A549 (cell line): ENCODE results near the gene RELL1. TPM values are rescaled to one million over a fixed set of nuclear protein-coding genes. Genes with fewer than 3 reads are reported as not detected.

Experiments
- ATAC-seq, 2 experiments: fragments of 200-7000 bp in 1 of 2; fragments of >200 bp in 1 of 2; cut with Nextera tagmentation in 1 of 2; cut with Tn5 transposase in 1 of 2; 3 replicates each; pipeline versions ENCODE4 v1.8.0 to v1.9.1; 2018 to 2020; ENCODE audit warnings: mild to moderate bottlenecking in 1 of 2, moderate library complexity in 1 of 2
- CTCF ChIA-PET: fragments of 300-600 bp; sonication (Branson Sonifier 250); formaldehyde crosslinking; extraction: SDS; loops from one replicate; lab custom pipeline; 2021; ENCODE audit warnings: antibody characterized with exemption, inconsistent platforms; lab: Yijun Ruan, JAX
- POLR2A ChIA-PET: fragments of 350-600 bp; formaldehyde crosslinking; extraction: SDS; loops from one replicate; lab custom pipeline; 2021; ENCODE audit warnings: antibody characterized with exemption, inconsistent platforms; lab: Yijun Ruan, JAX
- DNase-seq, 2 experiments: peaks; one replicate each; pipeline versions ENCODE4 v3.0.0 to v3.0.0-alpha.2; 2011 to 2016; ENCODE audit warnings: low read depth in 1 of 2, low spot score in 1 of 2
- FAIRE-seq: peaks from 2 replicates; lab custom pipeline; 2011; peaks lifted over from hg19 to GRCh38; lab: Jason Lieb, UNC
- H3K27ac ChIP-seq, 2 experiments: fragments of >200 bp; sonication (Bioruptor Twin); formaldehyde crosslinking; 3 replicates each; pipeline ENCODE4 v1.5.1; 2016 to 2017
- H3K4me1 ChIP-seq: fragments of >200 bp; sonication (Bioruptor Twin); formaldehyde crosslinking; 3 replicates; pipeline ENCODE4 v1.6.1; 2016
- H3K4me2 ChIP-seq: fragments of >200 bp; sonication (Bioruptor Twin); formaldehyde crosslinking; 3 replicates; pipeline ENCODE4 v1.6.1; 2016
- H3K4me3 ChIP-seq: fragments of >200 bp; sonication (Bioruptor Twin); formaldehyde crosslinking; 3 replicates; pipeline ENCODE4 v1.5.1; 2016
- H3K9me3 ChIP-seq: fragments of >200 bp; sonication (Bioruptor Twin); formaldehyde crosslinking; 3 replicates; pipeline ENCODE4 v1.6.1; 2016
- FOSB ChIP-seq: fragments of 250-450 bp; sonication (Bioruptor Pico); IDR thresholded peaks from 2 replicates; pipeline ENCODE4 v1.5.0; 2020; ENCODE audit warnings: mild to moderate bottlenecking, moderate library complexity
- FOSL2 ChIP-seq, 2 experiments: fragments of 450-650 bp in 1 of 2; fragments of >200 bp in 1 of 2; sonication (Bioruptor Twin) in 1 of 2; formaldehyde crosslinking; IDR thresholded peaks; 2 replicates each; pipeline versions ENCODE4 v1.5.0 to v1.6.1; 2016 to 2020; ENCODE audit warnings: mild to moderate bottlenecking in 1 of 2, moderate library complexity in 1 of 2
- KDM1A ChIP-seq: fragments of 200-600 bp; sonication (generic); IDR thresholded peaks from 2 replicates; pipeline ENCODE4 v1.6.1; 2016; ENCODE audit warnings: low read depth, mild to moderate bottlenecking
- RCOR1 ChIP-seq: fragments of 150-350 bp; IDR thresholded peaks from 2 replicates; pipeline ENCODE4 v1.6.1; 2014; ENCODE audit warnings: antibody characterized with exemption, low read length, low read depth
- WGBS: methylation state at CpG from one replicate; pipeline ENCODE4 v1.1.6; 2017; ENCODE audit errors: missing lambda C conversion rate; 5-methylcytosine and 5-hydroxymethylcytosine counted together
- polyA plus RNA-seq, 4 experiments: library from polyadenylated mRNA; depleted of rRNA in 3 of 4; stranded (reverse); fragments of >200 nt; fragmentation: RNase III in 1 of 4; extraction: RNeasy Plus Mini Kit Qiagen cat#74134 plus additional on column Dnase treatment in 1 of 4; gene quantifications; 2 replicates in 3 of 4; 3 replicates in 1 of 4; pipeline ENCODE4 v1.2.3, GENCODE V29; 2011 to 2017
- small RNA-seq, 6 experiments: library from RNA; depleted of rRNA; stranded (forward); fragments of <200 nt; gene quantifications; one replicate each; pipeline ENCODE3, GENCODE V24; 2012
- TF ChIP-seq, protein P1 (sequence below): IDR thresholded peaks from 2 replicates; pipeline ENCODE4 v1.6.1; 2012
- TF ChIP-seq, protein P2 (sequence below): fragments of 250-450 bp; sonication (Bioruptor Pico); IDR thresholded peaks from 2 replicates; pipeline ENCODE4 v1.5.0; 2020; ENCODE audit warnings: low read depth, mild to moderate bottlenecking, moderate library complexity
- TF ChIP-seq, protein P3 (sequence below): fragments of >200 bp; sonication (Bioruptor Twin); formaldehyde crosslinking; IDR thresholded peaks from 2 replicates; pipeline ENCODE4 v1.6.1; 2016

The RELL1 gene
- polyA plus RNA-seq, 2 of the 4 experiments (the other 2 are of a cell fraction): 5.0 to 9.6 TPM

DNA sequence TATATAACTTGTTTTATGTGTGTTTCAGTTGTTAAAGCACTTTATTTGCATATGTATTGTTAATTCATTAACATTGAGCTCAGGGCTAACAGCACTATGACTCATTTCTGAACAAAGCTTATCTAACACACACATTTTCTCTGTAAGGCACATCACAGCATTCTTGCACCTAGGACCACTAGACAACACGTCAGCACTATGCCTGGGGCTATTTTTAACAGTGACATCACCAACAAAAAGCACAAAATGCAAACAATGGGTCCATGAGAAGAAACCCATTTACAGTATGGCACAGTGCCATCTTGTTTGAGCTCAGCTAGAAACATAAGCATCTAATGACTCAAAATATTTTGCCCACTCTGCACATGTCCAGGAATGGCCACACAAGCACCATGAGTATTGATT is 124.4 kb downstream of the RELL1 start:
- H3K27ac ChIP-seq: no peak overlapping the region
- DNase-seq (peak in 1 of 2 experiments; percentile 69), ATAC-seq (peak; percentile 61 to 64; a peak in 4 of 6 replicates)
- peaks cover 13% of the 10 kb centered on the region; the same call in 1 of the 3 replicates for H3K4me1 ChIP-seq
- TF ChIP-seq FOSL2 (IDR thresholded peaks at IDR 0.05) (no peak), FOSL2 (CRISPR knock-in tag; IDR thresholded peaks at IDR 0.05) (peak; percentile 50)
- TF ChIP-seq, protein P1, sequence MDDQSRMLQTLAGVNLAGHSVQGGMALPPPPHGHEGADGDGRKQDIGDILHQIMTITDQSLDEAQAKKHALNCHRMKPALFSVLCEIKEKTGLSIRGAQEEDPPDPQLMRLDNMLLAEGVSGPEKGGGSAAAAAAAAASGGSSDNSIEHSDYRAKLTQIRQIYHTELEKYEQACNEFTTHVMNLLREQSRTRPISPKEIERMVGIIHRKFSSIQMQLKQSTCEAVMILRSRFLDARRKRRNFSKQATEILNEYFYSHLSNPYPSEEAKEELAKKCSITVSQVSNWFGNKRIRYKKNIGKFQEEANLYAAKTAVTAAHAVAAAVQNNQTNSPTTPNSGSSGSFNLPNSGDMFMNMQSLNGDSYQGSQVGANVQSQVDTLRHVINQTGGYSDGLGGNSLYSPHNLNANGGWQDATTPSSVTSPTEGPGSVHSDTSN: no peak
- TF ChIP-seq, all 56 proteins: peak for 1
- H3K4me2 ChIP-seq: peak overlapping the region; percentile 43
- H3K9me3 ChIP-seq: no peaks in the 10 kb centered on the region
- POLR2A ChIA-PET: no interaction called here
- CTCF ChIA-PET: interaction anchor here (0.6 to 1.8 kb wide), 2 partner anchors 8 to 108 kb away, joined by 3 to 6 read pairs; a partner anchor contains a TSS
- 8% methylated on average over 1 of the region's 1 CpG for WGBS
- no peak for FAIRE-seq
- no peak overlapping the region for H3K4me3 ChIP-seq

DNA sequence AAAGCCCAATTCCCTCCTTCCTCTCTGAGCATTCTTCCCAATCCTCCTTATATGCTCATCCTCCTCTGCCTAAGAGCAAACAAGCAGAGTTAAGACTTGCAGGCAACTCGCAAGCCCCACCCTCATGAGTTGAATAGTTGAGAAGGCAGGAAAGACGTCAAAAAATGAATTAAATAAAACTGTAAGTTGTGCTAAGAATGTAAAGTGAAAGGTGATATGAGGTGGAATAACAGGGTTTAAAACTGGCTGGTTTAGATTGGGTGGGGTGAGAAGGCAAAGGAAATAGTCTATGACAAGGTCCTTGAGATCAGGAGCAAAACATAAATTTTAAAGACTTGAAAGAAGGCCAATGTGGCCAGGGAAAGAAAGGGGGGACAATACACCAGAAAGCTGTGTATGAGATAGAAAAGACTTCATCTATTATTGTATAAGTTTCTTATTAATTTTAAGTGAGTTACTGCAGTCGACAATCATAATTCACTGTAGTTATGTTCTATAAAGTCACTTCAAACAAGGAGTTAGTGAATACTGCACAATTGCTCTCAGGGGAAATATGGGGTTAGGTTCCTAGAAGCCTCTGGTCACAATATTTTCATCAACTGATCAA is 124.9 kb downstream of the RELL1 start:
- CTCF ChIA-PET: interaction anchor here (0.6 to 1.8 kb wide), 2 partner anchors 8 to 108 kb away, joined by 3 to 6 read pairs; a partner anchor contains a TSS
- Histone ChIP-seq H3K4me1 (peaks cover 13% of the 10 kb centered on the region; the same call in 1 of the 3 replicates), H3K9me3 (no peaks in the 10 kb centered on the region), H3K4me2 (peak overlapping the region; percentile 43; the same call in 2 of the 3 replicates)
- WGBS: 38% methylated on average over 3 of the region's 3 CpGs
- FAIRE-seq (no peak), ATAC-seq (no peak)
- TF ChIP-seq, protein P1: no peak
- no peak for TF ChIP-seq FOSB
- TF ChIP-seq, protein P2, sequence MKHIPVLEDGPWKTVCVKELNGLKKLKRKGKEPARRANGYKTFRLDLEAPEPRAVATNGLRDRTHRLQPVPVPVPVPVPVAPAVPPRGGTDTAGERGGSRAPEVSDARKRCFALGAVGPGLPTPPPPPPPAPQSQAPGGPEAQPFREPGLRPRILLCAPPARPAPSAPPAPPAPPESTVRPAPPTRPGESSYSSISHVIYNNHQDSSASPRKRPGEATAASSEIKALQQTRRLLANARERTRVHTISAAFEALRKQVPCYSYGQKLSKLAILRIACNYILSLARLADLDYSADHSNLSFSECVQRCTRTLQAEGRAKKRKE (CRISPR knock-in tag): no peak
- TF ChIP-seq KDM1A: no peak
- TF ChIP-seq RCOR1: no peak
- TF ChIP-seq, protein P3, sequence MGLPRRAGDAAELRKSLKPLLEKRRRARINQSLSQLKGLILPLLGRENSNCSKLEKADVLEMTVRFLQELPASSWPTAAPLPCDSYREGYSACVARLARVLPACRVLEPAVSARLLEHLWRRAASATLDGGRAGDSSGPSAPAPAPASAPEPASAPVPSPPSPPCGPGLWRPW: no peak
- TF ChIP-seq, all 56 proteins: peak for 0
- no peak for DNase-seq
- H3K4me3 ChIP-seq: no peak overlapping the region
- POLR2A ChIA-PET: no interaction called here
- no peak overlapping the region for H3K27ac ChIP-seq

Small RNA genes within 50 kb of the gene (small RNA-seq; reads per million reads assigned to genes)
- 0 reads per million in 6 experiments for gene RF00019

Other genes with a start within 250 kb of the RELL1 start
- 13.9 and 17.0 TPM in 2 replicates for gene PGM2, start 140.3 kb upstream of the RELL1 start, polyA plus RNA-seq (2011; rRNA removed)
- gene PGM2, start 140.3 kb upstream of the RELL1 start, polyA plus RNA-seq (2017; fragmentation: RNase III; extraction: RNeasy Plus Mini Kit Qiagen cat#74134 plus additional on column Dnase treatment): 11.0 to 11.6 TPM (median 11.4 TPM) in 3 replicates
- 25.7 and 28.5 TPM in 2 replicates for gene TBC1D1, start 204.7 kb upstream of the RELL1 start, polyA plus RNA-seq (2011; rRNA removed)
- 22.6 to 26.5 TPM (median 24.2 TPM) in 3 replicates for gene TBC1D1, start 204.7 kb upstream of the RELL1 start, polyA plus RNA-seq (2017; fragmentation: RNase III; extraction: RNeasy Plus Mini Kit Qiagen cat#74134 plus additional on column Dnase treatment)